Kidney (tissue), 14 donors: ENCODE data around the gene TMEM258. TPM values are rescaled to one million over a fixed set of nuclear protein-coding genes. Genes with fewer than 3 reads are reported as not detected.
A peak's percentile ranks its signal among the peaks of the same experiment; 100 is the strongest.

Experiments used
- DNase-seq, 5 donors: peaks; one replicate each; pipeline ENCODE4 v3.0.0-alpha.2; 2013 to 2020
- FAIRE-seq: peaks from 2 replicates; lab custom pipeline; 2012; peaks lifted over from hg19 to GRCh38; lab: Jason Lieb, UNC
- H3K27ac ChIP-seq, 2 donors: one replicate each; pipeline ENCODE4 v1.7.0; 2013; ENCODE audit warnings: low read depth in 2 of 2, low read length in 2 of 2, inconsistent platforms in 1 of 2
- H3K27me3 ChIP-seq: one replicate; pipeline ENCODE4 v1.7.1; 2013; ENCODE audit warnings: low read length, inconsistent platforms; ENCODE audit not compliant: control insufficient read depth, insufficient read depth
- H3K36me3 ChIP-seq, 3 donors: one replicate each; pipeline versions ENCODE4 v1.7.0 to v1.7.1; 2013; ENCODE audit warnings: low read length in 3 of 3, control low read depth in 1 of 3, inconsistent platforms in 1 of 3; ENCODE audit not compliant: insufficient read depth in 3 of 3, control insufficient read depth in 2 of 3
- H3K4me1 ChIP-seq, 3 donors: one replicate each; pipeline versions ENCODE4 v1.7.0 to v1.7.1; 2013; ENCODE audit warnings: low read length in 3 of 3, inconsistent platforms in 1 of 3, low read depth in 1 of 3; ENCODE audit not compliant: control insufficient read depth in 2 of 3, insufficient read depth in 2 of 3
- H3K4me3 ChIP-seq, 3 donors: one replicate each; pipeline versions ENCODE4 v1.7.0 to v1.8.1; 2013; ENCODE audit warnings: low read length in 3 of 3, control low read depth in 1 of 3, inconsistent platforms in 1 of 3
- H3K9ac ChIP-seq, 3 donors: one replicate each; pipeline versions ENCODE4 v1.7.0 to v1.7.1; 2013; ENCODE audit warnings: low read length in 3 of 3, control low read depth in 1 of 3, inconsistent platforms in 1 of 3
- H3K9me3 ChIP-seq, 3 donors: one replicate each; pipeline versions ENCODE4 v1.7.0 to v1.7.1; 2013; ENCODE audit warnings: low read length in 3 of 3, control low read depth in 1 of 3, inconsistent platforms in 1 of 3; ENCODE audit not compliant: control insufficient read depth in 2 of 3, insufficient read depth in 1 of 3
- intact Hi-C: fragments of 100-400 bp; cut with DNase I; formaldehyde crosslinking; loops from one replicate; pipeline ENCODE4 v1.11.1; 2022
- polyA plus RNA-seq: library from polyadenylated mRNA; stranded (reverse); fragments of 350-450 nt; fragmentation: Illumina TruSeq; extraction: RNeasy Lipid Tissue Mini Kit (QIAGEN cat#74804); gene quantifications from one replicate; pipeline ENCODE4 v1.2.3, GENCODE V29; 2014; ENCODE audit warnings: low read depth, low replicate concordance; ENCODE audit not compliant: insufficient read depth
- total RNA-seq: library from RNA; stranded (reverse); fragmentation: NEBNext Ultra II Directional; extraction: Animal tissue kit (Norgen Biotek cat#: 25700); gene quantifications from one replicate; pipeline ENCODE4 v1.2.1, GENCODE V29; 2021
- TF ChIP-seq, protein P1 (sequence below): IDR thresholded peaks from 3 replicates; pipeline ENCODE4 v1.5.1; 2012; ENCODE audit warnings: mild to moderate bottlenecking, moderate library complexity, borderline replicate concordance; ENCODE audit not compliant: insufficient read depth; ENCODE audit errors: extremely low read depth
- donor health status: control.
- donor health status: control.
- donor health status: control.
- donor health status: control.
- donor health status: control.
- donor health status: DM: yes; HTN: yes; CAD: no.
- donor health status: Normal renal cell carcinoma (clear cell type).

TMEM258 gene
- total and polyA plus RNA-seq, 2 donors from 2014 or later, result 92.1 to 228 TPM

GRCh38 chr11:61781585-61781984, 10.8 kb downstream of the TMEM258 start:
- DNase-seq, result peak in 1 of 5 donors; percentile 39
- H3K4me1 ChIP-seq, result peaks cover 0 to 2% (median 0%) of the 10 kb centered on the region in 3 donors
- no peak overlapping the region for H3K4me3 ChIP-seq
- no peak for FAIRE-seq
- no peak overlapping the region for H3K27ac ChIP-seq
- intact Hi-C loops, result no loop called here
- no peaks in the 10 kb centered on the region for H3K9me3 ChIP-seq
- H3K27me3 ChIP-seq, result no peaks in the 10 kb centered on the region
- no peak overlapping the region for H3K9ac ChIP-seq
- peaks cover 0 to 12% (median 0%) of the 10 kb centered on the region in 3 donors for H3K36me3 ChIP-seq
- TF ChIP-seq, protein P1, sequence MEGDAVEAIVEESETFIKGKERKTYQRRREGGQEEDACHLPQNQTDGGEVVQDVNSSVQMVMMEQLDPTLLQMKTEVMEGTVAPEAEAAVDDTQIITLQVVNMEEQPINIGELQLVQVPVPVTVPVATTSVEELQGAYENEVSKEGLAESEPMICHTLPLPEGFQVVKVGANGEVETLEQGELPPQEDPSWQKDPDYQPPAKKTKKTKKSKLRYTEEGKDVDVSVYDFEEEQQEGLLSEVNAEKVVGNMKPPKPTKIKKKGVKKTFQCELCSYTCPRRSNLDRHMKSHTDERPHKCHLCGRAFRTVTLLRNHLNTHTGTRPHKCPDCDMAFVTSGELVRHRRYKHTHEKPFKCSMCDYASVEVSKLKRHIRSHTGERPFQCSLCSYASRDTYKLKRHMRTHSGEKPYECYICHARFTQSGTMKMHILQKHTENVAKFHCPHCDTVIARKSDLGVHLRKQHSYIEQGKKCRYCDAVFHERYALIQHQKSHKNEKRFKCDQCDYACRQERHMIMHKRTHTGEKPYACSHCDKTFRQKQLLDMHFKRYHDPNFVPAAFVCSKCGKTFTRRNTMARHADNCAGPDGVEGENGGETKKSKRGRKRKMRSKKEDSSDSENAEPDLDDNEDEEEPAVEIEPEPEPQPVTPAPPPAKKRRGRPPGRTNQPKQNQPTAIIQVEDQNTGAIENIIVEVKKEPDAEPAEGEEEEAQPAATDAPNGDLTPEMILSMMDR, result no peak

DNA sequence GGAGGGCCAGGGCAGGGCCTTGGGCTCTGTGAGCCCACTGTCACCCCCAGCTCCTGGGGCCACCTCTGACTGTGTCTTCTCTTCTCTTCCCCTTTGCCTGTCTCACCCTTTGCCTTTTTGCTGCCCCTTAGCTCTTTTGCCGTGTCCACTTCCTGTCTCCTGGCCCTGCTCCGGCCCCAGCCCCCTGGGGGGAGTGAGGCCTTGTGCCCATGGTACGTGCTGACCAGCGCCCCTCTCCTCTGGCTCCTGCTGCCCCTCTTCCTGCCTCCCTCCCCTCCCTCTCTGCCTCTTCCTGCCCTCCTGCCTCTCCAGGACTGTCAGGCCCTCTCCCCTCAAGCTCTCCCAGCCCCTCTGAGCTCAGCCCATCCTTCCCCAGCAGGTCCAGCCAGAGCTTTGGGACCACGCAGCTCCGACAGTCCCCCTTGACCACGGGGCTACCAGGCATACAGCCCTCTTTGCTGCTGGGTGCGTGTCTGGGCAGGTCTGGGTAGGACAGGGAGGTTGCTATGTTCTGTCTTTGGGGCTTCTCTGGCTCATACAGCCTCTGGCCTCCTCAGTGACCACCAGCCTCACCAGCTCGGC, 11.7 kb downstream of the TMEM258 start:
- Histone ChIP-seq H3K9ac (no peak overlapping the region), H3K27ac (no peak overlapping the region), H3K4me1 (peaks cover 0 to 2% (median 0%) of the 10 kb centered on the region in 3 donors), H3K36me3 (peaks cover 0 to 12% (median 0%) of the 10 kb centered on the region in 3 donors), H3K27me3 (no peaks in the 10 kb centered on the region), H3K4me3 (no peak overlapping the region), H3K9me3 (no peaks in the 10 kb centered on the region)
- peak in 1 of 5 donors; percentile 52 for DNase-seq
- intact Hi-C loops, result no loop called here
- TF ChIP-seq, protein P1, result no peak
- no peak for FAIRE-seq

GRCh38 chr11:61779666-61780525, 12.5 kb downstream of the TMEM258 start:
- TF ChIP-seq, protein P1, result no peak
- Histone ChIP-seq H3K9me3 (no peaks in the 10 kb centered on the region), H3K36me3 (peaks cover 0 to 6% (median 0%) of the 10 kb centered on the region in 3 donors), H3K4me3 (no peak overlapping the region), H3K4me1 (peaks cover 0 to 2% (median 0%) of the 10 kb centered on the region in 3 donors), H3K27me3 (no peaks in the 10 kb centered on the region), H3K27ac (no peak overlapping the region), H3K9ac (no peak overlapping the region)
- DNase-seq, result peak in 1 of 5 donors; percentile 54
- intact Hi-C loops, result no loop called here
- FAIRE-seq, result no peak
